IPS-NIHi7 (cell line): ENCODE results near the gene HAUS2.

Experiments
- DNase-seq: peaks from one replicate; pipeline ENCODE4 v3.0.0; 2012; ENCODE audit warnings: mixed read lengths; ENCODE audit errors: extremely low spot score

HAUS2 gene

GRCh38 chr15:42608752-42609488 lies 60.3 kb downstream of the HAUS2 start:
- DNase-seq, result no peak

DNA sequence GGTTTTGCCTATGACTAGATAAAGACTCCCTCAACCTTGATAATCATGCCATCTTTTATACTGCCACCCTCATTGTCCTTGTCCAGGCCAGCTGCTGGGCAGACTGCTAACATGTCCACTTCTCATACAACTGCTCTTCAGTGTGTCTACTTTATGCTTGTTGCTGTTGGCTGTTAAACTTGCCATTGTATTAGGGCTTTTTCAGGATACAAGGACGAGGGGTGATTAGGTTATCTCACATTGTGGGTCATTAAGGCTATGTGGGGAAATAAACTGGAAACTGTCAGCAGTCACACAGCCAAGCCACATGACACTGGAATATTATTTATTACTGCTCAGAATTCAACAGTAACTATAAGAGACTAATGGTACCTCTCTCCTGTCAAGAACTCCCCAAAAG lies 62.9 kb downstream of the HAUS2 start:
- DNase-seq, result no peak

DNA sequence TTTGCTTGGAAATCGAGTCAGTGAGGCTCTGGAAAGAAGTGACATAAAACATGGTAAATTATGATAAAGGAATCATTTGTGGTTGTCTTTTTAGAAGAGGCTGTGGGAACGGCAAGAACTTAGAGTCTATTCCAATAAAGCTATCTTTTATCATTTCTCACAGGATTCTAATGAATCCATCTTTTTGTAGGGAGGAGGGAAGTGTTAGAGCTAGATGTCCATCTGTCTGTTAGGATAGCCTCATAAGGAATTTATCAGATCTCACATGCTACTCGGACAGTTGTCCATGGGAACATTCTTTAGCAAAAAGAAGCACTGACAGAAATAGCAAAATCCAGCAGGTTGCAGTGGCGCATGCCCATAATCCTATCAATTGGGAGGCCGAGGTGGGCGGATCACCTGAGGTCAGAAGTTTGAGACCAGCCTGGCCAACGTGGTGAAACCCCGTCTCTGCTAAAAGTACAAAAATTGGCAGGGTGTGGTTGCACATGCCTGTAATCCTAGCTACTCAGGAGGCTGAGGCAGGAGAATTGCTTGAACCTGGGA lies 63.8 kb downstream of the HAUS2 start:
- no peak for DNase-seq

DNA sequence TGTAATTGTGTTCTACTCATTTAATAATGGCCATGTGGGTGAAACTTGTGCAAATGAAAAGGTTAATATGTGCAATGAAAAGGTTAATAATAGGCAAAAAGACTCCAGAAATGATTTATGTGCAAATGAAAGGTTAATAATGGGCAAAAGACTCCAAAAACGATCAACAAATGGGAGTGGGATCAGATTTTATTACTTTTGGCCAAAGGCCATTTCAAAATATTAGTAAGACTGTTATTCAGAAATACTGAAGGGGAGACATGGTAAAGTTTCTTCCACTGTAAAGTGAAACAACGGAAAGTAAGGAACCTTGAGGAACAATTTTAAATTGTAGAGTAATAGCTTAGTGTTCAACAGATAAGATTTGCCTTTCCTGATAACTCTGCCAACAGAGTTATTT lies 67.5 kb downstream of the HAUS2 start:
- no peak for DNase-seq
